Left hindlimb (tissue), 1 donor: ENCODE measurements around the gene IGF2.
"Not testable (repeated sequence)": the region's sequence is repeated elsewhere in the genome, so short reads cannot be mapped to it uniquely, and the experiment has no call there.

Source experiments
- DNase-seq: peaks from one replicate; pipeline ENCODE4 v3.0.0-alpha.2; 2018

The IGF2 gene

GRCh38 chr11:2136209-2136951, 2.8 kb downstream of the IGF2 start:
- peak; percentile 42 for DNase-seq

- peak; percentile 67 for DNase-seq
These were observed 3.5 kb downstream of the IGF2 start for GRCh38 chr11:2135648-2136201.

- peak; percentile 2 for DNase-seq
These were observed 4.1 kb downstream of the IGF2 start for GRCh38 chr11:2135018-2135569.

GRCh38 chr11:2134022-2135010, 4.9 kb downstream of the IGF2 start:
- DNase-seq, result peak; percentile 36

- DNase-seq, result peak; percentile 37
These were observed 5.8 kb downstream of the IGF2 start for GRCh38 chr11:2133241-2134021.

GRCh38 chr11:2132874-2133240, 6.3 kb downstream of the IGF2 start:
- peak; percentile 41 for DNase-seq

- peak; percentile 32 for DNase-seq
These were observed 6.9 kb downstream of the IGF2 start for GRCh38 chr11:2132246-2132645.

GRCh38 chr11:2131371-2132236, 7.6 kb downstream of the IGF2 start:
- DNase-seq, result peak; percentile 27

GRCh38 chr11:2130881-2131352, 8.3 kb downstream of the IGF2 start:
- peak; percentile 46 for DNase-seq

- DNase-seq, result peak; percentile 36
These were observed 9.4 kb downstream of the IGF2 start for GRCh38 chr11:2129699-2130366.

- no peak for DNase-seq
These were observed 9.9 kb downstream of the IGF2 start for GRCh38 chr11:2129308-2129698.

GRCh38 chr11:2128511-2129307, 10.5 kb downstream of the IGF2 start:
- peak; percentile 52 for DNase-seq

GRCh38 chr11:2128130-2128510, 11.1 kb downstream of the IGF2 start:
- peak; percentile 78 for DNase-seq

- DNase-seq, result peak; percentile 62
These were observed 11.6 kb downstream of the IGF2 start for GRCh38 chr11:2127482-2128129.

- DNase-seq, result no peak
These were observed 12.6 kb downstream of the IGF2 start for GRCh38 chr11:2126520-2127085.

- not testable (repeated sequence) for DNase-seq
These were observed 14.3 kb downstream of the IGF2 start for GRCh38 chr11:2124736-2125484.

- no peak for DNase-seq
These were observed 15.6 kb downstream of the IGF2 start for GRCh38 chr11:2123628-2123960.
